Fibroblast of skin of right biceps (primary cell): ENCODE measurements around the gene HS1BP3.
A peak's percentile ranks its signal among the peaks of the same experiment; 100 is the strongest.

ENCODE experiments used
- DNase-seq: peaks from one replicate; pipeline ENCODE4 v3.0.0-alpha.2; 2013

Gene HS1BP3

GRCh38 chr2:20643060-20643459, 7.8 kb downstream of the HS1BP3 start:
- no peak for DNase-seq

DNA sequence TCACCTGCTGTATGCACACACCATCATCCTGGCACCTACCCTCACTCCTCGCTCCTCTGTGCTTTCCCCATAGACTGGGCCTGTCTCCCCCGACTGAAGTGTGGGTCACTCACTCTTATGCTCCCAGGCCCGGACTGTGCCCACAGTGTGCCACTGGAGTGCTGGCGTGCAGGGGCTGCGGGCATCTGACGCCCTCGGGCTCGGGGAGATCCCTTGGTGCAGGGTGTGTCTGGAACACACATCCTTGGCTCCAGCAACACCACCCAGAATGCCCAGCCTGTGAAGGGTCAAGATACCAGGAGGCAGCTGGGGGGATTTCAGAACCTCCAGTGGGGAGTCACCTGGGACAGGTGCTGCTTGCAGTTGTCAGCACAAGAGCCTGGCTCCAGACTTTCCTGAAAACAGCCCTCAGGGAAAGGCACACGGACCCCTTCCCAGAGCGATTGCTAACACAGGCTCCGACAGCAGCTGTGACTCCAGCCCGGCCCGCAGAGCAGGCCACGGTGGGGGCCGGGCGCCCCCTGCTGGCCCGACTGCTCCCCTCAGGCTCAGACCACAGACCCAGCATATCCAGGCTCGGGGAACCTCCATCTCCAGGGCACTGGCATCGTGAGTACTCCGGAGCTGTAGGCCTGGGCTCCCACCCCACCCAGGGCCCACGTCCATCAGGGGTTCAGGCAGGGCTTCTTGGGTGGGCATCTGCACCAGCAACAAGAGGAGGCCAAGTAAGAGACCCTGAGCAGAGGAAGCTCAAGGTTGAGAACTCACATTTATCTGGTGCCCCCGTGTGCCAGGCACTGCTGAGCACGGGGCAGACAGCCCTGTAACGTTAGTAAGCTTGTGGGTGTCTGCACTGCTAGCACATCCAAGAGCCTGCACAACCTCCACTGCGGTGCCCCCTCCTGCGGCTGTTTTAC, 8.6 kb downstream of the HS1BP3 start:
- DNase-seq, result peak; percentile 58

GRCh38 chr2:20641123-20641985, 9.5 kb downstream of the HS1BP3 start:
- DNase-seq, result peak; percentile 41

GRCh38 chr2:20640411-20641122, 10.3 kb downstream of the HS1BP3 start:
- no peak for DNase-seq

DNA sequence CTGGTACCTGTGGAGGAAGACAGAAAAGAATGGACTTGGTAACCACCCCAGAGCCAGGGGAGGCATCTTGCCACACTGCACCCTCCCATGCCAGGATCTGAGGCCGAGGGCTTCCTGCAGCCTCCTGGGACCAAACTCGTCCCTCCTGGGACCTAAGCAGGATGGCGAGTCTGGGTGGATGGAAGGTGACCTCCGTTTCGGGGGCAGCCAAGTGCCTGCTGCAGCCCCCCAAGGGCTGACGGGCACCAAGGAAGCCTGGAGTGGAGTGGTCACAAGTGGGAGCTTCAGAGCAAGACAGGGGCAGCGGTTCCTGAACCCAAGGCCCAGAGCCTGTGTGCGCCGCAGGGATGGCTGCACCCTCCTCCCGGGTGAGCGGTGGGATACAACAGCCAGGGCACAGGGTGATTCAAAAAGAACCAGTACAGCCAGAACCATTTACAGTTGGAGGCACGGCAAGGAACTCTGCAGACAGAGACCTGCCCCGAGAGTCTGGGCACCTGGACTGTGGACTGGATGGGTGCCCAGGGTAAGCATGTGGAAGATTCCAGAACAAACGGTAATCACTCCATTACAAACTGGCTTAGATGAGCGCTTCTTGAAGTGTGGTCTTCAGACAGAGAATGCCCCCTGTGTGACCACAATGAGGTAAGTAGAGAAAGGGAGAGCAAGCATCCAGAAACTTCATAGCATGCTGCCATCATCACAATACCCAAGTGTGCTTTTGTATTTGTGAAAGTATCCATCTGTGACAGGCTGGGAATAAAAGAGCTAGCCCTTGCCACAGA, 12.1 kb downstream of the HS1BP3 start:
- DNase-seq, result no peak

DNA sequence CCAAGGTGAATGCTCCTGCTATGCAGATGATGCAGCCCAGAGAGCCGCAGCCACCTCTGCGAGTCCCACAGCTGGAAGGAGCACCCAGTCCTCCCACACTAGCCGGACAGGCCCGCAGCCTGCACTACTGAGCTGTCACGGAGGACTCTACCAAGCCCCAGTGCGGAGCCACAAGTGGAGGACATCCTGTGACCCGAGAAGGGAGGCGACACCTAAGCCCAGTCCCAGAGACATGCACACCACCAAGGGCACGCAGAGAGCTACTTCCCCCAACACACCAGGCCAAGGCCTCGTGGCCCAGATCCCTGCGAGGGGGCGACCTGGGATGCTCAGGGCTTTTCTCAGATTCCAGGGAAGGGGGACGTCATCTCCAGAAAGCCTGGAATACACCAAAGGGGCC, 12.9 kb downstream of the HS1BP3 start:
- DNase-seq, result no peak

DNA sequence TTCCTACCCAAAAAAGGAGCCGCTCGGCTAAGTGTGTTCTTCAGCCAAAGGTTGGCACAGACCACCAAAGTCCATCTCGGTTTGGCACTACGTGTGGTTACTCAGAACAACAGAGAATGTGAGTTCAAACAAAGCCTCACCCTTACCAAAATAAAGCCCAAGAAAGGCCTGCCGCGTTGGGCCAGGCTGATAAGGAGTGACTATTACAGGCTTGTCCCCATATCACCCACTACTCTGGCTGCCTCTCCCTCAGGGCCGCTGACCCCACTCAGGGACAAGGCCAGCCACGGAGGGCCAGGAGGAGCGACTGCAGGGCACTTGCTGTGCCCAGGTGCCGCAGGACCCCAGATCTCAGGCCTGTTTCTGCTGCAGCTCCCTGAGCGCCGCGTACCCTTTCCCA, 13.8 kb downstream of the HS1BP3 start:
- no peak for DNase-seq

- DNase-seq, result peak; percentile 78
These were observed 15.0 kb downstream of the HS1BP3 start for GRCh38 chr2:20635675-20636584.

DNA sequence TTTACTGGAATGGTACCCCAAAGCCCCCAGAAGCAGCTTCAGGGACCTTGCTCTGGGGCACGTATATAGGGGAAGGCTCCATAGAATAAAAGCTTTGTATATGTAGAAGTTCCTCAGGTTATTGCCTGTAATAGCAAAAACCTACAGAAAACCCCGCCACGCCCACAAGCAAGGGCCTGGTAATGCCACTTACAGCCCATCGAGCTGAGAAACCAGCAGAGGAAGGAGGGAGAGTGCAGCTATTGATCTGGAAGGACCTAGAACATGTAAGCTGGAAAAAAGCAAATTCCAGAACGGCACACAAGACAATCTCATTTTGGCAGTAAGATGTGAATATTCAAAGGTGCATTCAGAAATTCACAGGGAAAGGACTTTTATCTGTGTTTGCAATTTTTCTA, 15.8 kb downstream of the HS1BP3 start:
- DNase-seq, result no peak

DNA sequence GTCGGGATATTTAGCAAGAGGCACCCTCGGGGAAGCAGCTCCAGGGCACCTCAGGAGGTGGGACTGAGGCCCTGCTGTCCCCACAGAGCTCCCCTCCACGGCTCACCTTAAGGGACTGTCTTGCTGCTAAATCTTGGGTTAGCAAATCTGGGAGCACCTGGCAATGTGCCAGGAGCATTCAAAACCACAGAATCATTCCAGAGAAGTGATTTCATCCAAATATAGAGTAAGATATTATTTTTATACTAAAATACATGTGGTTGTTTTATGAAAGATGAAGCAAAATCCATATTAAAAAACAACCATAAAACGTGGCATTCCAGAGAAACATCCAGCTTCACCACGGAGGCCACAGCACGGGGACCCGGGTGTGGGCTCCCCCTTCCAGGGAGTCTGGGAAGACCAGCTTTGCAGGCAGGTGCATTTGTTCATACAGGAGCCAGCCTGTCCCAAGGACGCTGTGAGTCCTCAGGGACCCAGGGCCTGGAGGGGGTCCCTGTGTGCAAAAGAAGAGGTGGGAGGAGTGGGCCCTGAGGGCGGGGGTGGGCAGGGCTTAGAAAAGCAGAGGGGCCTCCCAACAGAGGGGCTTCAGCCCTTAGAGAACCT, 16.3 kb downstream of the HS1BP3 start:
- DNase-seq, result peak; percentile 76

- no peak for DNase-seq
These were observed 16.9 kb downstream of the HS1BP3 start for GRCh38 chr2:20633794-20634506.

DNA sequence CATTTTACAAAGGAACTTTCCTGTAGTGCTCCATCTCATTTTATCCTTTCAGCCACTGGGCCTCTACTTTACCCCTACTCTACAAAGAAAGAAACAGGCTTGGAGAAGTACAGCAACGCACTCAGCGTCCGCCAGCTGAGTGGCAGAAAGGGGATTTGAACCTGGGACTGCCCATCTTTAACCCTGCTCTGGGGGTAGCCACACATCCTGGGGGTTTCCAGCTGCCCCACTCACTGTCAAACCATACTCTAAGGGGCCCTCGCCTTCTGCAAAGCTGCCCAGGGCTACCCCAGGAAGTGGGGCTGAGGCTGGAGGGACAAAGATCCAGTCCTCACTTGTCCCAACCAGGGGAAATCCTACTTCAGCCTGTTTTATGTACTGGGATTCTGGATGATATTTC, 17.9 kb downstream of the HS1BP3 start:
- no peak for DNase-seq

DNA sequence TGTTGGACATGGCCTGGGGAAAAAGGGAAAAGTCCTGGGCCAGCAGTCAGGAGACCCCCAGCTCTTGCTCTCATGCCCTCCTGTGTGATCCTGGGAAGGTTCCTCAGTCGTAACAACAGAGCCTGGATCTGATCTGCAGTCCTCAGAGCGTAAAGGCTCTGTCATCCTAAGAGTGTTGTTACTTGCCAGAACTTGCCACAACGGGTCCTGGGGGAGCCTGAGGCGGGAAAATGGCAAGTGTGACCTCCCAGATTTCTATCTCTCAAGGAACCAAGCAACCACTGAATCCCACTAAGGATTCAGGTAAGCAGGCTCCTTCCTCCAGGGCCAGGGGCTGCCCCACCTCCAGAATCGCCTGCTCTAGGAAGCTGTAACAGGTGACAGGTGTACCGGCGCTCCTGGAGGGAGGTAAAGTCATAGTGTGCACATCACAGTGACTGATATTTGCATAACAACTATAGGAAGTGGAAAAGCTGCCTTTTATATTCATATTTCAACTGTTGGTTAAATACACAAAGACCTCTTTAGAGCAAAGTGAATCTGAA, 18.4 kb downstream of the HS1BP3 start:
- no peak for DNase-seq

DNA sequence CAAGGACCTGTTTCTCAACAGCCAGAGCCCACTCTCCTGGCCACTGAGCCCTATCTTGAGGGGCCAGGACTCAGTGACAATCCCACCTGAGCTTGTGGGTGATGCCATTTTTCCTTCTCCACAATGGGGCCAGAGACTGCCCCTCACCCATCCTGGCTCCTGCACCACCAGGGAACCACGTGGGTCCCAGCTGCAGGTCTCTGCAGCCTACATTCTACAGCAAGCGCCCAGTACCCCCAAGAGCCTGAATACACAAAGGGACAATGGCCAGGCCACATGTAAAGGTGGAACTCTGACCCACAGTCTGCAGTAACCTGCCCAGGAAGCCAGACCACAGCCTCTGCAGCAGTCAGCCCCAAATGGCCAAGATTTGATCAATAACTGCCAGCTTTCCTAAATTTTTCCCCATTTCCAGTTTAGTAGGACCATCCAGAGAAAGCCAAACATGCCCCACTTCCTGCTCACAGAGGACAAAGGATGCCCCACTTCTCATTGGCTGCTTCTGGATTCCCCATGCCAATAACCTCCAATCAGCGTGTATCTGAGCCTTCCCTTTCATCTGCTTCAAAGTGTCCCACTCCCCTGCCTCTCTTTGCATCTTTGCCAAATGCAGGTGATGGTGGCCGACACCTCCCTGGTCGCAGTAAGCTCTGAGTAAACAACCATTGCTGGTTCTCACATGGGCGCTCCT, 19.1 kb downstream of the HS1BP3 start:
- no peak for DNase-seq

DNA sequence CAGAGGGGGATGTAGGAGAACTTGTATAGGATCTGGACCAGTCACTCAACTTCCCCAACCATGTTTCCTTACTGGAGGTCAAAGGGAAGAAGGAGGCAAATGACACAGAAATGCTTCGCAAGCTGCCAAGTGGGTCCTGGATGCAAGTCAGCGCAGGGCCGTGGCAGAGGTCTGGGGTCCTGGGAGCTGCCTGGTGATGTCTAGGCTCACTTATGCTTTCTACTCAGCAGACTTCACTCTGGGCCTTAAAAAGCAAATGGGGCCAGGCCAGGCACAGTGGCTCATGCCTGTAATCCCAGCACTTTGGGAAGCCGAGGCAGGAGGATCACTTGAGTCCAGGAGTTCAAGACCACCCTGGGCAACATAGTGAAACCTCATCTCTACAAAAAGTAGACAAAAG, 19.9 kb downstream of the HS1BP3 start:
- no peak for DNase-seq

DNA sequence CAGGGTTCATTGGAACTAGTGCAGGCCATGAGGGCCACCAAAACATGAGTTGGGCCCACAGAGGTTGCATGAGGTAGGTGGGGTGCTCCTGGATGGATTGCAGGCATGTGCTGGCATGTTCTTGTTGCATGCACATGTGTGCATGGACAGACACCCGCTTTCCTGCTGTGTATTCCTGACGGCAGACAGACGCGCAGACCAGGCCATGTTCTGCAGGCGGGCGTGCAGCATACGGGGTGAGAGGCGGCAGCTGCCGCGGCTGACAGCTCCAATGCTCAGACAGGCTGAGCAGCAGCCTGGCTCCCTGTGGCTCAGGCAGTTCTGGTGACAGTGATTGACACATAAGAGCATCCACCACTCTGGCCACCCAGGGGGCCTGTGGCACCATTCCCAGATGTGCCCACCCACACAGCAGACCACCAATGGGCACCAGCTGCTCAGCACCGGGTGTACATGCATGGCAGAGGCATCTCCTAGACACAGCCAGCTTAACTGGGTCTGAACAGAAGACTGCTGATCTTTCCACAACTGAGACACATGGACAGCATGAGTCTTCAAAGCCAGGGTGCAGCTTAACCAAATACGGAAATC, 21.2 kb downstream of the HS1BP3 start:
- DNase-seq, result no peak

DNA sequence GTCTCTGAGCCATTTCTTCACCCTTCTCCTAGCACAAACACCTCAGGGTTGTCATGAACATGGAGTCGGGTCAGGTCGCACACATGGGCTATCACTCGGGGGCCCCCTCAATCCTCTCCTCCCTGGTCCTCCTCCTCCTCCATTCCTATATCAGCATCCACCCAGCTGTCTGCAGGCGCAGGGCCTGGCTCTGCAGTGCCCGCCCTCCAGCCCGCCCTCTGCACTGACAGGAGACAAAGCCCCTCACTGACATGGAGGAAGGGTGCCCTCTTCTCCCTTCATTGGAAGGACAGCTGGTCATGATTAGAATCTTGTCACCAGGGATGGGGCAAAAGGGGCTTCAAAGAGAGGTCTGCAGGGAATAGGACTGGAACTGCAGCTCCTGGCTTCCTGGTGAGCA, 21.7 kb downstream of the HS1BP3 start:
- no peak for DNase-seq

GRCh38 chr2:20627712-20628380, 23.1 kb downstream of the HS1BP3 start:
- no peak for DNase-seq
